ENCODE results near the gene ROR2.

- no peak for TF ChIP-seq EP300 (IDR thresholded peaks at IDR 0.05)
- no peak for TF ChIP-seq POLR2A (IDR thresholded peaks at IDR 0.05)
Measured at GRCh38 chr9:91578911-91579310, 371.1 kb downstream of the ROR2 start.
